Activated B cell treated with CpG ODN at 0.5 μM for 24 hours (primary cell): ENCODE measurements around the gene SHC3. TPM values are rescaled to one million over a fixed set of nuclear protein-coding genes. Genes with fewer than 3 reads are reported as not detected.

Experiments
- ATAC-seq: fragments of 200-7000 bp; cut with Tn5 transposase; one replicate; pipeline ENCODE4 v1.10.0; 2021; ENCODE audit warnings: low read depth, mild to moderate bottlenecking, moderate library complexity
- CTCF ChIA-PET: fragments of 350-600 bp; sonication (Branson Sonifier 250); formaldehyde crosslinking; loops from one replicate; lab custom pipeline; 2021; ENCODE audit warnings: antibody characterized with exemption; lab: Charles Lee
- POLR2A ChIA-PET: fragments of 350-600 bp; sonication (Branson Sonifier 250); formaldehyde crosslinking; loops from one replicate; lab custom pipeline; 2021; ENCODE audit warnings: antibody characterized with exemption; lab: Charles Lee
- DNase-seq: peaks from one replicate; pipeline ENCODE4 v3.0.0; 2022
- H3K27ac Mint-ChIP-seq: one replicate; pipeline ENCODE4 v1.8.0; 2020; ENCODE audit warnings: mixed read lengths
- H3K27me3 Mint-ChIP-seq: one replicate; pipeline ENCODE4 v1.8.0; 2021; ENCODE audit warnings: mixed read lengths
- H3K36me3 Mint-ChIP-seq: one replicate; pipeline ENCODE4 v1.8.0; 2021; ENCODE audit warnings: low read depth, mixed read lengths
- H3K4me1 Mint-ChIP-seq: one replicate; pipeline ENCODE4 v1.8.0; 2021; ENCODE audit warnings: mixed read lengths
- H3K4me3 Mint-ChIP-seq: one replicate; pipeline ENCODE4 v1.8.0; 2020; ENCODE audit warnings: mild to moderate bottlenecking, mixed read lengths
- H3K9me3 Mint-ChIP-seq: one replicate; pipeline ENCODE4 v1.8.0; 2020; ENCODE audit warnings: mixed read lengths
- CTCF ChIP-seq: fragments of 200-600 bp; IDR thresholded peaks from one replicate; pipeline ENCODE4 v1.8.0; 2022; ENCODE audit warnings: antibody characterized with exemption, mild to moderate bottlenecking
- intact Hi-C: fragments of 100-400 bp; cut with micrococcal nuclease; formaldehyde crosslinking; loops from one replicate; pipeline ENCODE4 v1.15.1; 2024
- total RNA-seq: library from RNA; stranded (reverse); gene quantifications from 2 replicates; pipeline ENCODE4 v1.2.3, GENCODE V29; 2022

Gene SHC3
- total RNA-seq, 1 donor from 2014 or later: not detected

GRCh38 chr9:89005323-89005722 is 173.3 kb downstream of the SHC3 start:
- Mint-ChIP-seq H3K4me1 (peaks cover 5% of the 10 kb centered on the region), H3K36me3 (no peaks in the 10 kb centered on the region), H3K27ac (no peak overlapping the region), H3K4me3 (no peak overlapping the region), H3K9me3 (no peaks in the 10 kb centered on the region), H3K27me3 (peaks cover 18% of the 10 kb centered on the region)
- intact Hi-C loops: no loop called here
- ChIA-PET POLR2A (no interaction called here), CTCF (no interaction called here)
- no peak for TF ChIP-seq CTCF
- no peak for ATAC-seq
- no peak for DNase-seq

DNA sequence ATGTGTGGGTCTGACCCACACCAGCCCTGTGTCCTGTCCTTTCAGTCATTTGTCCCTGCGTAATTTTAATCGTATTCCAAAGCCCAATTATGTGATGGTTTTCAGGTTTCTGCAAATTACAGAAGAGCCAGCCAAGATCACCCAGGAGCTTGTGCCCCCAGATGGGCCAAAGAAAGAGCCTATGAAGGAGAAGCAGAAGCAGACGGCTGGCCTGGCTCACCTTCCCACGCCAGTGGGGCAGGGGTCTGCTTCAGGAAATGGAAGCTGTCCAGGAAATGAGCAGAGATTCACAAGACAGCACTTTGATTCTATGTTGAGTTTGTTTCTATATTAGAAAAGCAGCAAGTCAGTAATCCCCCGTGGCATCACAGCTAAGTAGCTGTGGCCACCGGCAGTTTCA is 175.6 kb downstream of the SHC3 start:
- H3K27me3 Mint-ChIP-seq: peaks cover 18% of the 10 kb centered on the region
- no peaks in the 10 kb centered on the region for H3K9me3 Mint-ChIP-seq
- intact Hi-C loops: loop anchor here (5.0 kb wide), 1 partner anchor 426 kb away; no protein-coding TSS in a partner anchor
- CTCF ChIA-PET: no interaction called here
- TF ChIP-seq CTCF: no peak
- peaks cover 5% of the 10 kb centered on the region for H3K4me1 Mint-ChIP-seq
- no peak overlapping the region for H3K27ac Mint-ChIP-seq
- ATAC-seq (no peak), DNase-seq (no peak)
- H3K4me3 Mint-ChIP-seq: no peak overlapping the region
- POLR2A ChIA-PET: no interaction called here
- H3K36me3 Mint-ChIP-seq: no peaks in the 10 kb centered on the region

- no peak overlapping the region for H3K27ac Mint-ChIP-seq
- peaks cover 18% of the 10 kb centered on the region for H3K27me3 Mint-ChIP-seq
- ChIA-PET CTCF (interaction anchor here (1.1 to 1.8 kb wide), 2 partner anchors 404 to 410 kb away, joined by 3 to 14 read pairs; no protein-coding TSS in a partner anchor), POLR2A (no interaction called here)
- ATAC-seq: no peak
- no peaks in the 10 kb centered on the region for H3K36me3 Mint-ChIP-seq
- no peaks in the 10 kb centered on the region for H3K9me3 Mint-ChIP-seq
- TF ChIP-seq CTCF: no peak
- H3K4me3 Mint-ChIP-seq: no peak overlapping the region
- peaks cover 5% of the 10 kb centered on the region for H3K4me1 Mint-ChIP-seq
- no peak for DNase-seq
- intact Hi-C loops: loop anchor here (1.0 to 5.0 kb wide), 2 partner anchors 279 to 425 kb away; no protein-coding TSS in a partner anchor
Observed at GRCh38 chr9:89001917-89002540, 176.6 kb downstream of the SHC3 start.

DNA sequence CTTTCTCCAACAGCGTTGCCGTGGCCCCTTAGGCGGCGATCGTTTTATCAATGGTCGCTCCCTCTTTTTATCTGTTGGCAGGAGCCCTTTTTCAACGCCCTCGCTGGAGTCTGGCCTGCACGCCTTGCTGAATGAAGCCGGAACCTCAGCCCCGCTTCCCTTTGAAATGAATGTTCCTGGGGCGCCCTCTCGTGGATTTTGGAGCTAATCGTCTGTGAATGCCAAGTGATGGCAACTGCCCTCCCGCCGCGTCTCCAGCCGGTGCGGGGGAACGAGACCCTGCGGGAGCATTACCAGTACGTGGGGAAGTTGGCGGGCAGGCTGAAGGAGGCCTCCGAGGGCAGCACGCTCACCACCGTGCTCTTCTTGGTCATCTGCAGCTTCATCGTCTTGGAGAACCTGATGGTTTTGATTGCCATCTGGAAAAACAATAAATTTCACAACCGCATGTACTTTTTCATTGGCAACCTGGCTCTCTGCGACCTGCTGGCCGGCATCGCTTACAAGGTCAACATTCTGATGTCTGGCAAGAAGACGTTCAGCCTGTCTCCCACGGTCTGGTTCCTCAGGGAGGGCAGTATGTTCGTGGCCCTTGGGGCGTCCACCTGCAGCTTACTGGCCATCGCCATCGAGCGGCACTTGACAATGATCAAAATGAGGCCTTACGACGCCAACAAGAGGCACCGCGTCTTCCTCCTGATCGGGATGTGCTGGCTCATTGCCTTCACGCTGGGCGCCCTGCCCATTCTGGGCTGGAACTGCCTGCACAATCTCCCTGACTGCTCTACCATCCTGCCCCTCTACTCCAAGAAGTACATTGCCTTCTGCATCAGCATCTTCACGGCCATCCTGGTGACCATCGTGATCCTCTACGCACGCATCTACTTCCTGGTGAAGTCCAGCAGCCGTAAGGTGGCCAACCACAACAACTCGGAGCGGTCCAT is 177.4 kb downstream of the SHC3 start:
- no peak overlapping the region for H3K4me3 Mint-ChIP-seq

More for the DNA sequence above, 177.4 kb downstream of the SHC3 start:
- peaks cover 18% of the 10 kb centered on the region for H3K27me3 Mint-ChIP-seq
- H3K27ac Mint-ChIP-seq: no peak overlapping the region
- H3K9me3 Mint-ChIP-seq: no peaks in the 10 kb centered on the region
- intact Hi-C loops: loop anchor here (1.0 to 5.0 kb wide), 2 partner anchors 278 to 424 kb away; no protein-coding TSS in a partner anchor
- peak; percentile 41 for TF ChIP-seq CTCF
- peak; percentile 42 for DNase-seq
- ATAC-seq: peak; percentile 45
- H3K36me3 Mint-ChIP-seq: no peaks in the 10 kb centered on the region
- ChIA-PET POLR2A (no interaction called here), CTCF (interaction anchor here (0.8 to 1.8 kb wide), 7 partner anchors 8 to 422 kb away, joined by 3 to 14 read pairs (median 4); no protein-coding TSS in a partner anchor)
- H3K4me1 Mint-ChIP-seq: peaks cover 5% of the 10 kb centered on the region
